Measurements from ENCODE around the gene PRDM2. TPM values are rescaled to one million over a fixed set of nuclear protein-coding genes. Genes with fewer than 3 reads are reported as not detected.

Gene PRDM2
- total RNA-seq, 1 donor from 2014 or later: 88.3 TPM

GRCh38 chr1:13819642-13820041 lies 119.7 kb downstream of the PRDM2 start:
- no peaks in the 10 kb centered on the region for H3K4me1 Mint-ChIP-seq (ENCODE audit: low read depth, unreplicated experiment)
- H3K27ac Mint-ChIP-seq (ENCODE audit: unreplicated experiment): no peak overlapping the region
- H3K9me3 Mint-ChIP-seq (ENCODE audit: unreplicated experiment): peaks cover 3% of the 10 kb centered on the region
- peaks cover 17% of the 10 kb centered on the region for H3K36me3 Mint-ChIP-seq (ENCODE audit: unreplicated experiment)
- H3K4me3 Mint-ChIP-seq (ENCODE audit: unreplicated experiment): no peak overlapping the region
- DNase-seq: no peak
- TF ChIP-seq CTCF (IDR thresholded peaks at IDR 0.05; ENCODE audit: partially characterized antibody, unreplicated experiment): no peak
- H3K27me3 Mint-ChIP-seq (ENCODE audit: unreplicated experiment): peaks cover 3% of the 10 kb centered on the region

- peaks cover 21% of the 10 kb centered on the region for H3K36me3 Mint-ChIP-seq (ENCODE audit: unreplicated experiment)
- peaks cover 3% of the 10 kb centered on the region for H3K27me3 Mint-ChIP-seq (ENCODE audit: unreplicated experiment)
- no peak for TF ChIP-seq CTCF (IDR thresholded peaks at IDR 0.05; ENCODE audit: partially characterized antibody, unreplicated experiment)
- no peak for DNase-seq
- H3K27ac Mint-ChIP-seq (ENCODE audit: unreplicated experiment): no peak overlapping the region
- H3K9me3 Mint-ChIP-seq (ENCODE audit: unreplicated experiment): peaks cover 4% of the 10 kb centered on the region
- no peak overlapping the region for H3K4me3 Mint-ChIP-seq (ENCODE audit: unreplicated experiment)
- H3K4me1 Mint-ChIP-seq (ENCODE audit: low read depth, unreplicated experiment): no peaks in the 10 kb centered on the region
Observed at GRCh38 chr1:13820055-13820454, 120.1 kb downstream of the PRDM2 start.

GRCh38 chr1:13820456-13820855 lies 120.5 kb downstream of the PRDM2 start:
- no peak overlapping the region for H3K4me3 Mint-ChIP-seq (ENCODE audit: unreplicated experiment)
- peaks cover 21% of the 10 kb centered on the region for H3K36me3 Mint-ChIP-seq (ENCODE audit: unreplicated experiment)
- peaks cover 3% of the 10 kb centered on the region for H3K27me3 Mint-ChIP-seq (ENCODE audit: unreplicated experiment)
- H3K9me3 Mint-ChIP-seq (ENCODE audit: unreplicated experiment): peaks cover 4% of the 10 kb centered on the region
- no peaks in the 10 kb centered on the region for H3K4me1 Mint-ChIP-seq (ENCODE audit: low read depth, unreplicated experiment)
- no peak for TF ChIP-seq CTCF (IDR thresholded peaks at IDR 0.05; ENCODE audit: partially characterized antibody, unreplicated experiment)
- H3K27ac Mint-ChIP-seq (ENCODE audit: unreplicated experiment): no peak overlapping the region
- no peak for DNase-seq

GRCh38 chr1:13823126-13823880 lies 123.3 kb downstream of the PRDM2 start:
- H3K9me3 Mint-ChIP-seq (ENCODE audit: unreplicated experiment): peaks cover 4% of the 10 kb centered on the region
- H3K4me3 Mint-ChIP-seq (ENCODE audit: unreplicated experiment): no peak overlapping the region
- no peak for TF ChIP-seq CTCF (IDR thresholded peaks at IDR 0.05; ENCODE audit: partially characterized antibody, unreplicated experiment)
- H3K27me3 Mint-ChIP-seq (ENCODE audit: unreplicated experiment): no peaks in the 10 kb centered on the region
- H3K27ac Mint-ChIP-seq (ENCODE audit: unreplicated experiment): no peak overlapping the region
- peaks cover 30% of the 10 kb centered on the region for H3K36me3 Mint-ChIP-seq (ENCODE audit: unreplicated experiment)
- no peaks in the 10 kb centered on the region for H3K4me1 Mint-ChIP-seq (ENCODE audit: low read depth, unreplicated experiment)
- DNase-seq: no peak

- Mint-ChIP-seq H3K9me3 (ENCODE audit: unreplicated experiment) (peaks cover 4% of the 10 kb centered on the region), H3K27me3 (ENCODE audit: unreplicated experiment) (no peaks in the 10 kb centered on the region), H3K27ac (ENCODE audit: unreplicated experiment) (no peak overlapping the region), H3K36me3 (ENCODE audit: unreplicated experiment) (peaks cover 30% of the 10 kb centered on the region), H3K4me3 (ENCODE audit: unreplicated experiment) (no peak overlapping the region), H3K4me1 (ENCODE audit: low read depth, unreplicated experiment) (no peaks in the 10 kb centered on the region)
- no peak for TF ChIP-seq CTCF (IDR thresholded peaks at IDR 0.05; ENCODE audit: partially characterized antibody, unreplicated experiment)
- no peak for DNase-seq
Observed at GRCh38 chr1:13823936-13824335, 123.9 kb downstream of the PRDM2 start.

Data from glutamatergic neuron (in vitro differentiated cells).